ENCODE results near the gene ZNF536. TPM values are rescaled to one million over a fixed set of nuclear protein-coding genes. Genes with fewer than 3 reads are reported as not detected.
"Not testable (repeated sequence)": the region's sequence is repeated elsewhere in the genome, so short reads cannot be mapped to it uniquely, and the experiment has no call there.

Gene ZNF536
- total RNA-seq, 1 donor from 2014 or later = 0.43 TPM

DNA sequence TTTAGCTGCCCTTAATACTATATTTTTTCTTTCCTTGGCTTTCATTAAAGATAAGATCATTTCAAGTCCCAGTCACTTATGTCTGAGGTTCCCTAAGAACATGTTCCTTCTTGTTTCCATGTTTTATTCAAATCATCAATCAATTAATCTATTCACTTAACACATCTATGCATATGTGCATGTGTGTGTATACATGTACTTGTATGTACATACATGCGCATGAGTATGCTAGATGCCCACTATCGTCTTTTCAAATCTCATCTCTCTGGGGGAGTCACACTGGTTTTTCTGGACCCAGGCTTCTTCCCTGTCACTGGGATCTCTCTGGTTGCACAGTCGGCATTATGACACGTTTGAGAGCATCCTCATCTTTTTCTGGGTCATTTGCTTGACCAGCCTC, 108.9 kb downstream of the ZNF536 start:
- H3K27ac Mint-ChIP-seq (ENCODE audit: unreplicated experiment) = no peak overlapping the region

DNA sequence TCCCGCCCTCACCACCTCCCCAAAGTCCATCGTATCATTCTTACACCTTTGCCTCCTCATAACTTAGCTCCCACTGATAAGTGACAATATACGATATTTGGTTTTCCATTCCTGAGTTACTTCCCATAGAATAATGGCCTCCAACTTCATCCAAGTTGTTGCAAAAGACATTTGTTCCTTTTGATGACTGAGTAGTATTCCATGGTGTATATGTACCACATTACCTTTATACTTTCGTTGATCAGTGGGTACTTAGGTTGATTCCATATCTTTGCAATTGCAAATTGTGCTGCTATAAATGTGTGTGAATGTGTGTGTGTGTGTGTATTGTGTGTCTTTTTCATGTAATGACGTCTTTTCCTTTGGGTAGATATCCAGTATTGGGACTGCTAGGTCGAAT, 109.6 kb downstream of the ZNF536 start:
- no peaks in the 10 kb centered on the region for H3K36me3 ChIP-seq (ENCODE audit: insufficient read depth, low read length)
- FAIRE-seq = no peak
- no peaks in the 10 kb centered on the region for H3K79me2 ChIP-seq (ENCODE audit: insufficient read depth, low read length)
- no peak overlapping the region for H2AFZ ChIP-seq (ENCODE audit: low read depth, low read length)
- peaks cover 2% of the 10 kb centered on the region for H3K9me3 Mint-ChIP-seq (ENCODE audit: unreplicated experiment)
- H3K4me2 ChIP-seq (ENCODE audit: low read length) = no peak overlapping the region
- no peak overlapping the region for H3K9ac ChIP-seq (ENCODE audit: low read length)
- H3K4me3 ChIP-seq (ENCODE audit: insufficient read depth, low read depth, low read length) = no peak overlapping the region
- H3K27me3 ChIP-seq (ENCODE audit: insufficient read depth, low read length) = no peaks in the 10 kb centered on the region
- no peak for DNase-seq (ENCODE audit: low read depth)
- no peaks in the 10 kb centered on the region for H3K4me1 ChIP-seq (ENCODE audit: insufficient read depth, low read length)
- TF ChIP-seq EZH2 (IDR thresholded peaks at IDR 0.05; ENCODE audit: insufficient read depth, low read length) (no peak), CTCF (IDR thresholded peaks at IDR 0.05; ENCODE audit: insufficient read depth, low read depth, low read length) (no peak)
- H3K27me3 Mint-ChIP-seq (ENCODE audit: low read depth, unreplicated experiment) = peaks cover 26% of the 10 kb centered on the region
- no peak overlapping the region for H3K27ac Mint-ChIP-seq (ENCODE audit: unreplicated experiment)
- H3K27ac ChIP-seq (ENCODE audit: low read depth, low read length) = no peak overlapping the region
- no peak overlapping the region for H3K4me3 Mint-ChIP-seq (ENCODE audit: unreplicated experiment)
- H3K4me1 Mint-ChIP-seq (ENCODE audit: low read depth, unreplicated experiment) = no peaks in the 10 kb centered on the region
- no peaks in the 10 kb centered on the region for H3K36me3 Mint-ChIP-seq (ENCODE audit: low read depth, unreplicated experiment)
- no peaks in the 10 kb centered on the region for H4K20me1 ChIP-seq (ENCODE audit: insufficient read depth, low read length)
- H3K9me3 ChIP-seq (ENCODE audit: insufficient read depth, low read depth, low read length) = no peaks in the 10 kb centered on the region

More for the DNA sequence above, 108.9 kb downstream of the ZNF536 start:
- Mint-ChIP-seq H3K4me1 (ENCODE audit: low read depth, unreplicated experiment) (no peaks in the 10 kb centered on the region), H3K4me3 (ENCODE audit: unreplicated experiment) (no peak overlapping the region), H3K27me3 (ENCODE audit: low read depth, unreplicated experiment) (peaks cover 29% of the 10 kb centered on the region), H3K9me3 (ENCODE audit: unreplicated experiment) (peaks cover 2% of the 10 kb centered on the region), H3K36me3 (ENCODE audit: low read depth, unreplicated experiment) (no peaks in the 10 kb centered on the region)
- no peak for TF ChIP-seq CTCF (IDR thresholded peaks at IDR 0.05; ENCODE audit: insufficient read depth, low read depth, low read length)
- TF ChIP-seq EZH2 (IDR thresholded peaks at IDR 0.05; ENCODE audit: insufficient read depth, low read length) = no peak
- Histone ChIP-seq H3K36me3 (ENCODE audit: insufficient read depth, low read length) (no peaks in the 10 kb centered on the region), H3K4me1 (ENCODE audit: insufficient read depth, low read length) (no peaks in the 10 kb centered on the region), H4K20me1 (ENCODE audit: insufficient read depth, low read length) (no peaks in the 10 kb centered on the region), H3K27me3 (ENCODE audit: insufficient read depth, low read length) (no peaks in the 10 kb centered on the region), H3K27ac (ENCODE audit: low read depth, low read length) (no peak overlapping the region), H3K9ac (ENCODE audit: low read length) (no peak overlapping the region), H3K9me3 (ENCODE audit: insufficient read depth, low read depth, low read length) (no peaks in the 10 kb centered on the region), H2AFZ (ENCODE audit: low read depth, low read length) (no peak overlapping the region), H3K79me2 (ENCODE audit: insufficient read depth, low read length) (no peaks in the 10 kb centered on the region), H3K4me3 (ENCODE audit: insufficient read depth, low read depth, low read length) (no peak overlapping the region), H3K4me2 (ENCODE audit: low read length) (no peak overlapping the region)
- no peak for FAIRE-seq
- DNase-seq (ENCODE audit: low read depth) = no peak

DNA sequence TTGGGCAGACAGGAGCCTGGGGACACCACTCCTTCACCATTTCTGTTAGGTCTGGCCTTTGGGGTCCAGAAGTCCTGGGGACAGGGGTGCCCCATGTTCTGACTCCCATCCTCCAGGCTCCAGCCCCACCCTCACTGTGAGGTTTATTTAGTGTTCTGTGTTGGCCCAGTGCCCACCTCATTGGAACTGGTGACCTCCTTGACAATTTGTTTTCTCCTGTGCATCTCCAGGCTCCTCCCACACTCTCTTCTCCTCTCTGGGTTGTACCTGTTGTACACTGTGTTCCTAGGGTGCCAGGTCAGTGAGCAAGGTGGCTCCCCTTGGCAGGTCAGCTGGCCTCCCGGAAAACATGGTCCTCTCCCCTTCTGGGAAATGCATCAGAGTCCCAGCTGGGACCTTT, 110.8 kb downstream of the ZNF536 start:
- Histone ChIP-seq H3K9me3 (ENCODE audit: insufficient read depth, low read depth, low read length) (no peaks in the 10 kb centered on the region), H4K20me1 (ENCODE audit: insufficient read depth, low read length) (no peaks in the 10 kb centered on the region), H3K36me3 (ENCODE audit: insufficient read depth, low read length) (no peaks in the 10 kb centered on the region), H3K27ac (ENCODE audit: low read depth, low read length) (no peak overlapping the region), H3K79me2 (ENCODE audit: insufficient read depth, low read length) (no peaks in the 10 kb centered on the region), H3K4me3 (ENCODE audit: insufficient read depth, low read depth, low read length) (no peak overlapping the region), H3K4me1 (ENCODE audit: insufficient read depth, low read length) (no peaks in the 10 kb centered on the region), H3K27me3 (ENCODE audit: insufficient read depth, low read length) (no peaks in the 10 kb centered on the region), H2AFZ (ENCODE audit: low read depth, low read length) (no peak overlapping the region), H3K9ac (ENCODE audit: low read length) (no peak overlapping the region), H3K4me2 (ENCODE audit: low read length) (no peak overlapping the region)
- TF ChIP-seq EZH2 (IDR thresholded peaks at IDR 0.05; ENCODE audit: insufficient read depth, low read length) = no peak
- TF ChIP-seq CTCF (IDR thresholded peaks at IDR 0.05; ENCODE audit: insufficient read depth, low read depth, low read length) = no peak
- peaks cover 35% of the 10 kb centered on the region for H3K27me3 Mint-ChIP-seq (ENCODE audit: low read depth, unreplicated experiment)
- FAIRE-seq (no peak), DNase-seq (ENCODE audit: low read depth) (no peak)
- H3K36me3 Mint-ChIP-seq (ENCODE audit: low read depth, unreplicated experiment) = no peaks in the 10 kb centered on the region
- H3K9me3 Mint-ChIP-seq (ENCODE audit: unreplicated experiment) = peaks cover 2% of the 10 kb centered on the region
- no peaks in the 10 kb centered on the region for H3K4me1 Mint-ChIP-seq (ENCODE audit: low read depth, unreplicated experiment)
- H3K27ac Mint-ChIP-seq (ENCODE audit: unreplicated experiment) = no peak overlapping the region
- H3K4me3 Mint-ChIP-seq (ENCODE audit: unreplicated experiment) = no peak overlapping the region

DNA sequence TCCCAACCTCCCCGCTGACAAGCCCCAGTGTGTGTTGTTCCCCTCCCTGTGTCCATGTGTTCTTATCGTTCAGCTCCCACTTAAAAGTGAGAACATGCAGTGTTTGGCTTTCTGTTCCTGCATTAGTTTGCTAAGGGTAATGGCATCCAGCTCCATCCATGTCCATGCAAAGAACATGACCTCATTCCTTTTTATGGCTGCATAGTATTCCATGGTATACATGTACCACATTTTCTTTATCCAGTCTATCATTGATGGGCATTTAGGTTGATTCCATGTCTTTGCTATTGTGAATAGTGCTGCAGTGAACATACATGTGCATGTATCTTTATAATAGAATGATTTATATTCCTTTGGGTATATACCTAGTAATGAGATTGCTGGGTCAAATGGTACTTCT, 114.1 kb downstream of the ZNF536 start:
- H3K9me3 ChIP-seq (ENCODE audit: insufficient read depth, low read depth, low read length); H3K4me3 Mint-ChIP-seq (ENCODE audit: unreplicated experiment); H3K9ac ChIP-seq (ENCODE audit: low read length); H2AFZ ChIP-seq (ENCODE audit: low read depth, low read length); H3K4me1 ChIP-seq (ENCODE audit: insufficient read depth, low read length); H3K27me3 ChIP-seq (ENCODE audit: insufficient read depth, low read length); DNase-seq (ENCODE audit: low read depth); H3K36me3 Mint-ChIP-seq (ENCODE audit: low read depth, unreplicated experiment); H3K36me3 ChIP-seq (ENCODE audit: insufficient read depth, low read length); FAIRE-seq; H3K4me3 ChIP-seq (ENCODE audit: insufficient read depth, low read depth, low read length); H4K20me1 ChIP-seq (ENCODE audit: insufficient read depth, low read length); H3K27ac ChIP-seq (ENCODE audit: low read depth, low read length); H3K9me3 Mint-ChIP-seq (ENCODE audit: unreplicated experiment); H3K79me2 ChIP-seq (ENCODE audit: insufficient read depth, low read length); H3K4me2 ChIP-seq (ENCODE audit: low read length); H3K27ac Mint-ChIP-seq (ENCODE audit: unreplicated experiment); H3K4me1 Mint-ChIP-seq (ENCODE audit: low read depth, unreplicated experiment): not testable (repeated sequence)
- peaks cover 18% of the 10 kb centered on the region for H3K27me3 Mint-ChIP-seq (ENCODE audit: low read depth, unreplicated experiment)

All from astrocyte (in vitro differentiated cells and primary cell).